HG03575 (cell line): Measurements from ENCODE around the gene MYO7A.

Experiments used
- ATAC-seq: cut with Tn5 transposase; IDR thresholded peaks from one replicate; pipeline ENCODE4 v1.9.1; 2021; ENCODE audit not compliant: unreplicated experiment, insufficient number of reproducible peaks, low FRiP score; ENCODE audit errors: extremely low read depth

MYO7A gene

GRCh38 chr11:77127920-77128691, at the start of gene MYO7A:
TSS of gene MYO7A (plus strand) at chr11:77128246. CDS start at chr11:77130635, 2,389 bp downstream.
- ATAC-seq = no peak

- ATAC-seq = no peak
Observed at GRCh38 chr11:77079666-77080065, 48.4 kb upstream of the MYO7A start.

DNA sequence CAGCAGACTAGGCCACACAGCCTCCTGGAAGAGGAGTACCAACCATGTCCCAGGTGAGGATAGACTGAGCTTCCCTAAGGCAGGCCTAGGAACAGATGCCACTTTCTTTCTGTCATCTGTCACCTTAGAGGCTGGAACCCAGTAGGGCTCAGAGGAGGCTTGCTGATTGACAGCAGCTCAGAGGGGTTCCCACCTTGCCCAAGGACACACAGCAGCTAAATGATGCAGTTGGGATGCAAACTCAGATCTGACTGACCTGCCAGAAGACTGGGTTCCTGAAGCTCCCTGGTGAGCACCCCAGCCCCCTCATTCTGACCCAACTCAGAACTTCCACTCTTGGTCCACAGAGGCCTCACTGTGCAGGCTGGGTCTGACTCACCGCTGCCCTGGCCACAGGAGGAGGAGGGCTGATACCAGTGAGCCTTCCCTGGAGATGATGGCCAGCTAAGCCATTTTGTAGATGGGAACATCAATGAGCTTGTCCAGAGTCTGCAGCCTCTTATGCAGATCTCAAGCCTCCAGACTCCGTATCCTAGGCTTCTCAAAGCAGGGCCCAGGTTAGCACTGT, 47.3 kb upstream of the MYO7A start:
- ATAC-seq = no peak

GRCh38 chr11:77081381-77081851, 46.6 kb upstream of the MYO7A start:
- no peak for ATAC-seq

- ATAC-seq = no peak
Observed at GRCh38 chr11:77081976-77082836, 45.8 kb upstream of the MYO7A start.

DNA sequence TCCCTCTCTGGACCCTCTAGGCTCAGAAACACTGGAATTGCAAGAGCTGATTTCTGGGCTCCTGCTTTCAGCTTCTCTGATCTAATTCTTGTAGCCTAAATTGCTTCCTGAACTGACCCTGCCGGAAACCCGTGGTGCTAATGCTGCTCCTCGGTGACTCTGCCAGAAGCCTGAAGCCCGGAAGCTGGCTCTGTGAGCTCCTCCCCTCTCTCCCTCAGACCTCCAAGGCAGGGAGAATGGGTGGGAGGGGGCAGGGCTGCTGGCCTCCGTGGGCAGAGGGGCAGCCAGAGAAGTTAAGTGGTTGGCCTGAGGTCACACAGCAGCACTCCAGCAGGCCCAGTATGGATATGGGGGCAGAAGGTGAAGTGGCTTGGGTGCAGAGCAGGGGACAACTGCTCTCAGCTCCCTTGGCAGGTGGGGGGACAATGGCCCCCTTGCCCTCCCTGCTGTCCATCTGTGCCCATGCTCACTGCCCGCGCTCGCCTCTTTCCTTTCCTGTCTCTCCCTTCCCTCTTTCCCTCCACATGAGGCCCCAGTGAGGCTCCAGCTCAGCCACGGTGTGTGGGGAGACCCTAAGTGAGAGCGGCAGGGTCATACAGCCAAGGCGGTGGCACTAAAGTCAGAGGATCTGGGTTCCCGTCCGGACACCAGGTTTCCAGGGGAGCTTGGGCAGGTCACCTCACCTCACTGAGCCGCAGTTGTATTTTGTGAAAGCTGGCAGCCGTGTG, 45.0 kb upstream of the MYO7A start:
- ATAC-seq = no peak

DNA sequence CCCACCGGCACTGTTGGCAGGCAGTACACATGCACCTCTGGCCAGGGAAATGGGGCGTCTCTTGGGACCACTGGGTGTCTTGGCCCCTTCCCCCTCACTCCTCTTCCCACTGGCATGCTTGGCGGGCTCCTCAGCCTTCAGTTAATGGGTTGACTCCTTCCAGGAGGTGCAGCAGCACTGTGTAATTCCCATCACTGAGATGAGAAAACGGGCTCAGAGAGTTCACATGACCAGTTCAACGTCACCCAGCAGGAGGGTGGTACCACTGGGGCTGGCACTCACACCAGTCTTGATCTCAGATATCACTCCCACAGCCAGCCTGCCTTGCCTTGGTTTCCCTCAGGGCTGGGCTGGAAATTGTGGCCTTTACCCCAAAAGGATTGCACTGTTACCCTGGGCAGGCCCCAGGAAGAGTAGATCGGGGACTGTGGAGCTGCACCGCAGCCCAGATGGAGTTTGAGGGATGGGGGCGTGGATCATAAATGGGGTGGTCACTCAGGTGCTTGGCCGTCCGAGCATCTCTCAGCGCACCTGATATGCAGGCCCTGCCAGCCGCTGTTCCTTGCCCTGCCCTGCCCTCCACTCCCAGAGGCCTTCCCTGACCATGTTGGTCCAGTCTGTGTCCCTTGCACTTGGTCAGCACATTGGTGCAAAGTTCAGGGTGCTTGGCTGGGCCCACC, 44.3 kb upstream of the MYO7A start:
- no peak for ATAC-seq

DNA sequence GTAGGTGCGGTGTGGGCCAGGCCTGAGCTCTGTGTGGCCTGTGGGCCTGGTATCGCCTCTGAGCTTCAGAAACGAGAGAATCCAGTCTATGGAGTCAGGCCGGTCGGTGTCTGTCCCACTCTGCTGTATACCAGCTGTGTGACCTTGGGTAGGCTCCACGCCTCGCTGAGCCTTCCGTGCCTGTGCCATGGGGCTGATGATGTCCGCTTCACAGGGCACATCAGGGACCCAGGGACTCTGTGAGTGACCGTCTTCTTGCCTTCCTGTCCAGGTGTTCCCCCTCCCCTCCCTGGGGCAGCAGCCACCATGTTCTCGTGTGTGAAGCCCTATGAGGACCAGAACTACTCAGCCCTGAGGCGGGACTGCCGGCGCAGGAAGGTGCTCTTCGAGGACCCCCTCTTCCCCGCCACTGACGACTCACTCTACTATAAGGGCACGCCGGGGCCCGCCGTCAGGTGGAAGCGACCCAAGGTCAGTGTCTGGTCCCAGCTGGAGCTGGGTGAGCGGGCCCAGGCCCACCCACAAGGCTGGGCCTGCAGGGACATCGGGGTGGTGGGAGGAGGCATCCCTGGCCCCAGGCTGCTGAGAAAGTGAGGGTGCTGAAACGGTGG, 43.4 kb upstream of the MYO7A start:
- ATAC-seq = no peak

- ATAC-seq = no peak
Observed at GRCh38 chr11:77085652-77086051, 42.4 kb upstream of the MYO7A start.

DNA sequence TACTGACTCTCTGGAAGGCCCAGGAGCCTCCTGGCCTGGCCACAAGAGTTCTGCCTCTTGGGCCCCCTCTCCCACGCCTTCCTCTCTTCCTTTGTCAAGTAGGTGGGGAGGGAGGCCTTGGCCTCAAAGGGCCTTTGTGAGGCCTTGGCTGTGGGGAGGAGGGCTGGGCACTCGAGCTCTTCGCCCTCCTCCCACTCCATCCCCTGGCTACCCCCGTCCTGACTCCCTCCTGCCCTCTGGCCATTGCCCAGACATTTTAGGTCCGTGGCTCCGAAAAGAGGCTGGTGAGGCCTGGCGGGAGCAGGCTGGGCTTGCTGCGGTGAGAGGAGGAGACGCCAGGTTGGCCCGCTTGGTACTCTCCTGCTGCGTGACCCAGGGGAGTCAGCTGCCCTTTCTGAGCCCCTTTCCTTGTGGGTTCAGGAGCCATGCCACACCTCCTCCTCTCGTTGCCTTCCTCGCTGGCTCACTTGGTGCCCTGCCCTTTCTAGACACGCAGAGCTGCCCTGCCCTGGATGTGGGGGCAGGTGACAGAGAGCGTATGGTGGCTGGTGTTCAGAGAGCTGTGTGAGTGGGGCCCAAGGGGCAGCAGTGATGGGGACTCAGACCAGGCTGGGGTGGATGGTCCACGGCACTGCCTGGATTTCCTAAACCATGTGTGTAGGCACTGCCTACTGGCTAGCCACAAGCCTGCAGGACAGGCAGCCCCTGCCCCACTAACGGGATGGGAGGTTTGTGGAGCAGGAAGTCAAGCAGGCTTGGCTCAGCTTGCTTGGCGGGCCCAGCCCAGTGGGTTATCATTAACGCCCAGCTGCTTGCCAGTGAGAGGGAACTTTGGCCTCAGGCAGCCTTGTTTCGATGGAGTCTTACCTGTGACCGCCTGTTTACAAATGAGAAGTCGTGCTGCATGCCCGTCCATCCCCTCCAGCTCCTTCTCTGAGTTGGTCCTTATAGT, 41.2 kb upstream of the MYO7A start:
- no peak for ATAC-seq

DNA sequence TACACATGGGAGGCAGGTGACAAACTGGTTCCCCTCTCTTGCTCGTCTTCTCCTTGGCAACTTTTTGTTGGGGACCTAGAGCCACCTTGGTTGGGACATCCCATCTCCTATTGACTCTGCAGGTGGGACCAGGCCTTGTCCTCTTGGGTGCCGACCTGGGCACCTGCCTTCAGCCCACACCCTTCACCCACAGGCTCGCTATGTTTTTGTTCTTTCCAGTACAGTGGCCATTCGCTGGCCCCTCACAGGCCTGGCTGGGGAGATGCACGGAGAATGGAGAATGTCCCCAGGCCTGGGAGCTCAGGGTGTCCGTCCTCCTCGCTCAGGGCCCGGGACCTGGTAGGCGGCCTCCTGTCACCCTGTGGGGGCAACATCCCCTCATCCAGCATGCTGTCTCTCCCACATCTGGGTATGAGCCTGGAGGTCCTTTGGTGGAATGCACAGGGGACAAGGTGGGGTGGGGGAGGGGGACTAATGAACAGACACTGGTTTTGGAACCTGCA, 40.3 kb upstream of the MYO7A start:
- ATAC-seq = no peak

DNA sequence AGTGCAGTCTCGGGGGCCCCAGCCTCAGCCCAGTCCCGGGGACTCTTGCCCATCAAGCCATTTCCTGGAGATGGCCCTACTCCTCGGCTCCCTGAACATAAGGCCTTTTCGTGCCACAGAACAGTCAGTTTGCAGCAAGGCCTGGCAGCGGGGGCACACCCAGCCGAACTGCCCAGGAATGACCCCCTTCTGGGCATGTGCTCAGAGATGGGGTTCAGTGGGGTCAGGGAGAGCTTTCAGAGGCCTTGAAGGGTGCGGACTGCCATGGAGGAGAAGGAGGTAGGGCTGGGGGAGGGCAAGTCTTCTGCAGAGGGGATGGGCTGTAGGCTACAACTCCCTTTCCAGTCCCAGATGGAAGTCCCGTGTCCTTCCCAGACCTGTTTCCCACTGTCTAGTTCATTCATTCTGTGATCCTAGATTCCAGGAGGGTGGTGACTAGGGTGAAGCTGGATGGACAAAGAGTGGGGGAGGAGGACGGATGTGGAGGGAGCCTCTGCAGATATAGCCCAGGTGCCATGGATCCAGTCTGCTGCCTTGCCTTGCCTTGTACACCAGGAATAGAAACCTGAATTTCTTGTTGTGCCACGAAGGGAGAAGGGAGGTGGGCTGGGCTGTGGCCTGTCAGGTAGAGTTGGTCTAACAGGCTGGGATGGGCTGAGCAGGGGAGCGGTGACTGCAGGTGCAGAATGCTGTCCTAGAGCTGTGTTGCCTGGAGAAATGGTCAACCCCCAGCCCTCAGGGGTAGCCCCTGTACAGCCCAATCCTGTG, 39.6 kb upstream of the MYO7A start:
- ATAC-seq = no peak

- ATAC-seq = no peak
Observed at GRCh38 chr11:77089004-77089545, 39.0 kb upstream of the MYO7A start.

DNA sequence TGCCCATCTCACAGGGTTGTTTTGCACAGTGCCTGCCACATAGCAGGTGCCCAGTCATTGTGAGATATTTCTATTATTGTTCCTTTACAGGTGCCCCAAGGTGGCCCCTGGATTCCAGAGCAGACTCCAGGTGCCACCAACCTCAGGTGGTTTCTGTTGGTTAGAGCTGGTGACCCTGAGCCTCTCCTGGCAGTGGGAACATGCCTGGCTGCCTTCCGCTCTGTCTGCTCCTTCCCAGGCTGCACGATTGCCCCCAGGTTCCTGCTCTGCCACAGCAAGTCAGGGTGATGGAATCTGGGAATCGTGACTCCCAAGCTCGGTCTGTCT, 38.0 kb upstream of the MYO7A start:
- no peak for ATAC-seq

DNA sequence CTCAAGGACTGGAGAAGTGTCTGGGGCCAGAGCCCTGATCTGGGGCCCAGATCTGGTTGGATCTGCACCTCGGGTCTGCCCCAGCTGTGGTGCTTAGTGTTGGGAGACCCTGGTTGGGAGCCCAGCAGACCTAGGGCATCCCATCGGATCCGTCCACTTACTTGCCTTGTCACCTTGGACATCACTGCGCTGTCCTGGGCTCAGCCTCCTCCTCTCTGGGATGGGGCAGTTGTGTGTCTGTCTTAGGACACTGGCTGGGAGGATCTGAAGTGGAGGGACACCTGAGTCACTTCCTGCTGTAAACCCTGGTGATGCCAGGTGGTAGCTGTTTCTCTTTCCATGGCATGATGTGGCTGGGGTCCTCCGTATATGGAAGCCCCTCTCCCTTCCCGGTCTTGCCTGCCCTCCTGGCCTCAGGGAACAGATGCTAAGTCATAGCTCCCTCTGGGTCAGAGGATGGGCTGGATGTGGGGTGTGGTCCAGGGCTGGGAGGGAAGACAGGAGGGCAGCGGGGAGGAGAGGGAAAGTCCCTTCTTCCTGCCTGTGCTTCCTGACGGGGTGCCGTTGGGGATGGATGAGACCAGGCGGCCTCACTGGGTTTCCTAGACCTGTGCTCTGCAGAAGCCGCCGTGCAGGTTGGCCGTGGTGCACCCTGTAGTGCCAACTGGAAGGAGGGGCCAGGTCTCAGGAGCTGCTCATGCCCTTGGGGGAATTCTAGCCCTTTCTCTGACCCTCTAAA, 37.5 kb upstream of the MYO7A start:
- no peak for ATAC-seq
